Measurements from ENCODE around the gene CMTM4.

Gene CMTM4

DNA sequence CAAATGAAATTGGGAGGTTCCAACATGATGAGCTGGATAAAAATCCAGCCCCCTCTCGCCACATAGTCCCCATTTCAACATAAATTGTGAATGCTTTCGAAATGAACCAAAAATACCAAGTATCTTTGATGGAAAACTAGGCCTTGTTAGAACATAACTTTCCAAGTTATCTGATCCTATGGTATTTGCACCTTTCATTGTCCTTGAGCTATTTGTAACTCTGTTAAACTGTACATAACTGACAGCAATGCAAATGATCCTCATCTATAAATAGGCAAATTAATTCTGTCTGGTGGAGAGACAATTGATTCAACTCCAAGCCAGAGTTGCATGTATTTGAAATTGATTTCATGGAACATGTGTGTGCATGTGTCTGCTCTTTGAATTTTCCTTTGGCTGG lies 18.2 kb downstream of the CMTM4 start:
- no peak overlapping the region for H3K4me3 ChIP-seq (ENCODE audit: low read depth, low read length)
- H3K9me3 ChIP-seq (ENCODE audit: control insufficient read depth, low read length), result no peaks in the 10 kb centered on the region
- no peak overlapping the region for H2AFZ ChIP-seq
- H3K4me1 ChIP-seq, result peaks cover 12% of the 10 kb centered on the region
- TF ChIP-seq, protein P1, sequence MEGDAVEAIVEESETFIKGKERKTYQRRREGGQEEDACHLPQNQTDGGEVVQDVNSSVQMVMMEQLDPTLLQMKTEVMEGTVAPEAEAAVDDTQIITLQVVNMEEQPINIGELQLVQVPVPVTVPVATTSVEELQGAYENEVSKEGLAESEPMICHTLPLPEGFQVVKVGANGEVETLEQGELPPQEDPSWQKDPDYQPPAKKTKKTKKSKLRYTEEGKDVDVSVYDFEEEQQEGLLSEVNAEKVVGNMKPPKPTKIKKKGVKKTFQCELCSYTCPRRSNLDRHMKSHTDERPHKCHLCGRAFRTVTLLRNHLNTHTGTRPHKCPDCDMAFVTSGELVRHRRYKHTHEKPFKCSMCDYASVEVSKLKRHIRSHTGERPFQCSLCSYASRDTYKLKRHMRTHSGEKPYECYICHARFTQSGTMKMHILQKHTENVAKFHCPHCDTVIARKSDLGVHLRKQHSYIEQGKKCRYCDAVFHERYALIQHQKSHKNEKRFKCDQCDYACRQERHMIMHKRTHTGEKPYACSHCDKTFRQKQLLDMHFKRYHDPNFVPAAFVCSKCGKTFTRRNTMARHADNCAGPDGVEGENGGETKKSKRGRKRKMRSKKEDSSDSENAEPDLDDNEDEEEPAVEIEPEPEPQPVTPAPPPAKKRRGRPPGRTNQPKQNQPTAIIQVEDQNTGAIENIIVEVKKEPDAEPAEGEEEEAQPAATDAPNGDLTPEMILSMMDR (IDR thresholded peaks at IDR 0.05), result no peak
- no peak overlapping the region for H3K4me2 ChIP-seq (ENCODE audit: low read length)
- H3K9ac ChIP-seq, result no peak overlapping the region
- H3K27ac ChIP-seq, result peak overlapping the region; percentile 22
- H3K27me3 ChIP-seq (ENCODE audit: control insufficient read depth, insufficient read depth, low read length), result no peaks in the 10 kb centered on the region
- no peaks in the 10 kb centered on the region for H3K36me3 ChIP-seq (ENCODE audit: control insufficient read depth, insufficient read depth, low read length)
- peaks cover 59% of the 10 kb centered on the region for H3K79me2 ChIP-seq

- Histone ChIP-seq H3K79me2 (peaks cover 62% of the 10 kb centered on the region), H2AFZ (no peak overlapping the region), H3K9me3 (ENCODE audit: control insufficient read depth, low read length) (no peaks in the 10 kb centered on the region), H3K4me2 (ENCODE audit: low read length) (peak overlapping the region; percentile 1), H3K36me3 (ENCODE audit: control insufficient read depth, insufficient read depth, low read length) (no peaks in the 10 kb centered on the region), H3K4me3 (ENCODE audit: low read depth, low read length) (no peak overlapping the region), H3K9ac (no peak overlapping the region), H3K27me3 (ENCODE audit: control insufficient read depth, insufficient read depth, low read length) (no peaks in the 10 kb centered on the region), H3K27ac (peak overlapping the region; percentile 22), H3K4me1 (peaks cover 12% of the 10 kb centered on the region)
- TF ChIP-seq, protein P1 (IDR thresholded peaks at IDR 0.05), result no peak
These were observed 18.7 kb downstream of the CMTM4 start for GRCh38 chr16:66677836-66678235.

DNA sequence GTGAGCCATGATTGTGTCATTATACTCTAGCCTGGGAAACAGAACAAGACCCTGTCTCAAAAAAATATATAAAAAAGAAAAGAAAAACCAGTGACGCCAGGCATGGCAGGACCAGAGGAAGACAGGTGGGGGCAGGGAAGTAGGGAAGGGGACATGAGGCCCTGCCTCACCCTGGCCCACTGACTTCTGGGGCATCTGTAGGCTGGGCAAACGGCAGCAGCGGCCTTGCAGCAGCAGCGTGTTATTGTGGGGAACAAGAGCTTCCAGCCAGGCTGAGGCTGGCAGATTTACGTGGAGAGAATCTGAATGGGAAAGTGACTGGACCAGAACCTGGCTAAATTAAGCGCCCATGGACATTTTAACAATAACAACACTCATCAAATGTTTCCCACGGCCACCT lies 19.4 kb downstream of the CMTM4 start:
- Histone ChIP-seq H3K4me1 (peaks cover 12% of the 10 kb centered on the region), H3K27ac (no peak overlapping the region), H3K9ac (no peak overlapping the region), H2AFZ (no peak overlapping the region), H3K4me2 (ENCODE audit: low read length) (peak overlapping the region; percentile 1), H3K36me3 (ENCODE audit: control insufficient read depth, insufficient read depth, low read length) (no peaks in the 10 kb centered on the region), H3K9me3 (ENCODE audit: control insufficient read depth, low read length) (no peaks in the 10 kb centered on the region), H3K4me3 (ENCODE audit: low read depth, low read length) (no peak overlapping the region), H3K79me2 (peaks cover 60% of the 10 kb centered on the region), H3K27me3 (ENCODE audit: control insufficient read depth, insufficient read depth, low read length) (no peaks in the 10 kb centered on the region)
- TF ChIP-seq, protein P1 (IDR thresholded peaks at IDR 0.05), result no peak

- peaks cover 57% of the 10 kb centered on the region for H3K79me2 ChIP-seq
- no peaks in the 10 kb centered on the region for H3K27me3 ChIP-seq (ENCODE audit: control insufficient read depth, insufficient read depth, low read length)
- no peaks in the 10 kb centered on the region for H3K36me3 ChIP-seq (ENCODE audit: control insufficient read depth, insufficient read depth, low read length)
- no peaks in the 10 kb centered on the region for H3K9me3 ChIP-seq (ENCODE audit: control insufficient read depth, low read length)
- H3K9ac ChIP-seq, result no peak overlapping the region
- no peak overlapping the region for H3K27ac ChIP-seq
- TF ChIP-seq, protein P1 (IDR thresholded peaks at IDR 0.05), result no peak
- H2AFZ ChIP-seq, result no peak overlapping the region
- no peak overlapping the region for H3K4me3 ChIP-seq (ENCODE audit: low read depth, low read length)
- peaks cover 12% of the 10 kb centered on the region for H3K4me1 ChIP-seq
- H3K4me2 ChIP-seq (ENCODE audit: low read length), result peak overlapping the region; percentile 1
These were observed 19.9 kb downstream of the CMTM4 start for GRCh38 chr16:66676599-66676998.

- Histone ChIP-seq H3K27me3 (ENCODE audit: control insufficient read depth, insufficient read depth, low read length) (no peaks in the 10 kb centered on the region), H3K9me3 (ENCODE audit: control insufficient read depth, low read length) (no peaks in the 10 kb centered on the region), H3K79me2 (peaks cover 55% of the 10 kb centered on the region), H3K4me1 (peaks cover 12% of the 10 kb centered on the region), H3K4me3 (ENCODE audit: low read depth, low read length) (no peak overlapping the region), H2AFZ (no peak overlapping the region), H3K27ac (no peak overlapping the region), H3K9ac (no peak overlapping the region), H3K4me2 (ENCODE audit: low read length) (no peak overlapping the region), H3K36me3 (ENCODE audit: control insufficient read depth, insufficient read depth, low read length) (no peaks in the 10 kb centered on the region)
- TF ChIP-seq, protein P1 (IDR thresholded peaks at IDR 0.05), result no peak
These were observed 22.9 kb downstream of the CMTM4 start for GRCh38 chr16:66673691-66674090.

Data from parathyroid adenoma (tissue), 2 donors.